ENCODE measurements around the gene SPOPL. TPM values are rescaled to one million over a fixed set of nuclear protein-coding genes. Genes with fewer than 3 reads are reported as not detected.

The SPOPL gene
- polyA plus RNA-seq, 1 of the 3 experiments (the other 2 are of a cell fraction), result 4.5 TPM

DNA sequence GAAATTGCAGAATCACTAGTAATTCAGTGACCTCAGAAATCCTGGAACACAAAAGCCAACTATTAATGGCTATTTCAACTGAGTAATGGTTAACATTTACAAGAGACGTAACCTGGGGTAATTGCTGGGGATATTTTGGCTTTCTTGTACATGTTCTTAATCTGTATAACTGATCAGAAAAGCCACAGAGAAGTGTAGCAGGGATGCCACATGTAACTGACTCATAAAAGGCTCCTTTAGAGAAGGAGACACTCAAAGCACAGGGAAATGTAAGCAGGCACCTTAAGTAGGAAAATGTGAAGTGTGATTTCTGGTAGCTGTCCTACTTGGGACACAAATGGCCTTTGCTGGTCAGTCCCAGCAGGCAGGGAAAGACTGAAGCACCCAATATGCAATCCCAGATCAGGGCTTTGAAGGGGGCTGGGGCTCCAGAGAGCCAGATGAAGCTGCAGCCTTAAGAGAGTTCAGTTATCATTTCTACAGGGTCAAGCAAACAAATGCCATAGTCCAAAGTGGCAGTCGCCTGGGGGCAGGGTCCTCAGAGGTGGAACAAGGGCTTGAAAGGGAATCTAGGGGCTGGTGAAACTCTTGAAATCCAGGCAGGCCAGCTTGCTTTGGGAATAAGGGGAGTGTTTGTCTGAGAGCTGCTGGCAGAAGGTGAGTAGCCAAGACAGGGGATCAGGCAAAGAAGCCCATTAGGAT, 7.2 kb upstream of the SPOPL start:
- H3F3A ChIP-seq (replicated peaks; ENCODE audit: insufficient read depth), result no peaks in the 10 kb centered on the region
- H3K27ac ChIP-seq (ENCODE audit: low read depth in 2 of 2, low read length in 1 of 2), result no peak overlapping the region
- H3K9ac ChIP-seq, result no peak overlapping the region
- no peak for TF ChIP-seq TCF12 (IDR thresholded peaks at IDR 0.05)
- no peak for TF ChIP-seq RFX5 (IDR thresholded peaks at IDR 0.05; ENCODE audit: low read length)
- no peak for TF ChIP-seq ZBTB33 (IDR thresholded peaks at IDR 0.05; ENCODE audit: borderline replicate concordance, low read depth)
- no peak for TF ChIP-seq TEAD4 (IDR thresholded peaks at IDR 0.05; ENCODE audit: borderline replicate concordance, insufficient read depth)
- no peaks in the 10 kb centered on the region for H3K79me2 ChIP-seq (ENCODE audit: insufficient read depth)
- 91% methylated on average over 2 of the region's 2 CpGs for WGBS (ENCODE audit: low lambda C conversion rate)
- H3K4me3 ChIP-seq (ENCODE audit: low read depth in 2 of 2, low read length in 1 of 2), result no peak overlapping the region
- peaks cover 0 to 7% of the 10 kb centered on the region in 2 experiments; a peak in 1 of 4 replicates for H3K4me1 ChIP-seq (ENCODE audit: control insufficient read depth in 1 of 2, insufficient read depth in 2 of 2, low read depth in 1 of 2, low read length in 1 of 2)
- DNase-seq, result no peak
- ChIA-PET POLR2A (no interaction called here), CTCF (interaction anchor here (1.0 kb wide), 1 partner anchor 16 kb away, joined by 3 read pairs; no protein-coding TSS in a partner anchor)
- H2AFZ ChIP-seq (ENCODE audit: low read depth), result no peak overlapping the region
- H4K20me1 ChIP-seq (ENCODE audit: insufficient read depth), result no peaks in the 10 kb centered on the region
- no peaks in the 10 kb centered on the region for H3K27me3 ChIP-seq (ENCODE audit: insufficient read depth)
- H3K9me2 ChIP-seq, result no peaks in the 10 kb centered on the region
- no peaks in the 10 kb centered on the region for H3K9me3 ChIP-seq
- peaks cover 0 to 6% of the 10 kb centered on the region in 2 experiments for H3K36me3 ChIP-seq (replicated peaks in 1 of 2; ENCODE audit: control insufficient read depth in 1 of 2, insufficient read depth in 2 of 2, low read length in 1 of 2)
- no peak overlapping the region for H3K4me2 ChIP-seq

- DNase-seq, result no peak
- Histone ChIP-seq H3F3A (replicated peaks; ENCODE audit: insufficient read depth) (no peaks in the 10 kb centered on the region), H4K20me1 (ENCODE audit: insufficient read depth) (no peaks in the 10 kb centered on the region), H3K27ac (ENCODE audit: low read depth in 2 of 2, low read length in 1 of 2) (no peak overlapping the region), H3K36me3 (replicated peaks in 1 of 2; ENCODE audit: control insufficient read depth in 1 of 2, insufficient read depth in 2 of 2, low read length in 1 of 2) (peaks cover 0 to 6% of the 10 kb centered on the region in 2 experiments), H3K4me3 (ENCODE audit: low read depth in 2 of 2, low read length in 1 of 2) (no peak overlapping the region), H3K9ac (no peak overlapping the region), H3K4me1 (ENCODE audit: control insufficient read depth in 1 of 2, insufficient read depth in 2 of 2, low read depth in 1 of 2, low read length in 1 of 2) (peaks cover 0 to 8% of the 10 kb centered on the region in 2 experiments; a peak in 1 of 4 replicates), H2AFZ (ENCODE audit: low read depth) (no peak overlapping the region), H3K79me2 (ENCODE audit: insufficient read depth) (no peaks in the 10 kb centered on the region), H3K27me3 (ENCODE audit: insufficient read depth) (no peaks in the 10 kb centered on the region), H3K9me2 (no peaks in the 10 kb centered on the region), H3K9me3 (no peaks in the 10 kb centered on the region), H3K4me2 (no peak overlapping the region)
- TF ChIP-seq, protein P1, sequence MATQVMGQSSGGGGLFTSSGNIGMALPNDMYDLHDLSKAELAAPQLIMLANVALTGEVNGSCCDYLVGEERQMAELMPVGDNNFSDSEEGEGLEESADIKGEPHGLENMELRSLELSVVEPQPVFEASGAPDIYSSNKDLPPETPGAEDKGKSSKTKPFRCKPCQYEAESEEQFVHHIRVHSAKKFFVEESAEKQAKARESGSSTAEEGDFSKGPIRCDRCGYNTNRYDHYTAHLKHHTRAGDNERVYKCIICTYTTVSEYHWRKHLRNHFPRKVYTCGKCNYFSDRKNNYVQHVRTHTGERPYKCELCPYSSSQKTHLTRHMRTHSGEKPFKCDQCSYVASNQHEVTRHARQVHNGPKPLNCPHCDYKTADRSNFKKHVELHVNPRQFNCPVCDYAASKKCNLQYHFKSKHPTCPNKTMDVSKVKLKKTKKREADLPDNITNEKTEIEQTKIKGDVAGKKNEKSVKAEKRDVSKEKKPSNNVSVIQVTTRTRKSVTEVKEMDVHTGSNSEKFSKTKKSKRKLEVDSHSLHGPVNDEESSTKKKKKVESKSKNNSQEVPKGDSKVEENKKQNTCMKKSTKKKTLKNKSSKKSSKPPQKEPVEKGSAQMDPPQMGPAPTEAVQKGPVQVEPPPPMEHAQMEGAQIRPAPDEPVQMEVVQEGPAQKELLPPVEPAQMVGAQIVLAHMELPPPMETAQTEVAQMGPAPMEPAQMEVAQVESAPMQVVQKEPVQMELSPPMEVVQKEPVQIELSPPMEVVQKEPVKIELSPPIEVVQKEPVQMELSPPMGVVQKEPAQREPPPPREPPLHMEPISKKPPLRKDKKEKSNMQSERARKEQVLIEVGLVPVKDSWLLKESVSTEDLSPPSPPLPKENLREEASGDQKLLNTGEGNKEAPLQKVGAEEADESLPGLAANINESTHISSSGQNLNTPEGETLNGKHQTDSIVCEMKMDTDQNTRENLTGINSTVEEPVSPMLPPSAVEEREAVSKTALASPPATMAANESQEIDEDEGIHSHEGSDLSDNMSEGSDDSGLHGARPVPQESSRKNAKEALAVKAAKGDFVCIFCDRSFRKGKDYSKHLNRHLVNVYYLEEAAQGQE (IDR thresholded peaks at IDR 0.05; ENCODE audit: low read depth, low read length), result no peak
- TF ChIP-seq RAD21 (IDR thresholded peaks at IDR 0.05; ENCODE audit: low read length), result no peak
- TF ChIP-seq EZH2phosphoT487 (IDR thresholded peaks at IDR 0.05; ENCODE audit: borderline replicate concordance, low read depth), result no peak
- no peak for TF ChIP-seq FOXM1 (IDR thresholded peaks at IDR 0.05; ENCODE audit: low read depth)
- no peak for TF ChIP-seq FOXJ3 (CRISPR knock-in tag; IDR thresholded peaks at IDR 0.05)
- no peak for TF ChIP-seq MXI1 (IDR thresholded peaks at IDR 0.05; ENCODE audit: low read depth, low read length)
- no peak for TF ChIP-seq YY1 (IDR thresholded peaks at IDR 0.05; ENCODE audit: low read depth)
- no peak for TF ChIP-seq POLR2AphosphoS5 (IDR thresholded peaks at IDR 0.05; ENCODE audit: low read depth, low read length)
- TF ChIP-seq ZBTB33 (IDR thresholded peaks at IDR 0.05; ENCODE audit: borderline replicate concordance, low read depth), result no peak
- TF ChIP-seq FOSL2 (IDR thresholded peaks at IDR 0.05; ENCODE audit: borderline replicate concordance, low read depth), result no peak
- ChIA-PET POLR2A (no interaction called here), CTCF (no interaction called here)
- 100% methylated on average over 2 of the region's 2 CpGs for WGBS (ENCODE audit: low lambda C conversion rate)
Measured at GRCh38 chr2:138495384-138495783, 6.2 kb upstream of the SPOPL start.

Data from SK-N-SH (cell line).